Naive B cell (primary cell): ENCODE data around the gene PROC. TPM values are rescaled to one million over a fixed set of nuclear protein-coding genes. Genes with fewer than 3 reads are reported as not detected.
A peak's percentile ranks its signal among the peaks of the same experiment; 100 is the strongest.

Experiments
- ATAC-seq, 2 donors: fragments of 150-1000 bp; cut with Tn5 transposase; 2 replicates each; pipeline ENCODE4 v1.10.0; 2021; ENCODE audit warnings: low read depth in 2 of 2, mild to moderate bottlenecking in 2 of 2, moderate library complexity in 2 of 2
- DNase-seq: peaks from one replicate; pipeline ENCODE4 v3.0.0; 2022
- H3K27ac Mint-ChIP-seq, 6 donors: one replicate each; pipeline ENCODE4 v1.8.0; 2020 to 2022; ENCODE audit warnings: mild to moderate bottlenecking in 6 of 6, mixed read lengths in 6 of 6, moderate library complexity in 5 of 6, inconsistent platforms in 2 of 6
- H3K27me3 Mint-ChIP-seq, 3 donors: one replicate each; pipeline ENCODE4 v1.8.0; 2021 to 2022; ENCODE audit warnings: mixed read lengths in 3 of 3, mild to moderate bottlenecking in 1 of 3
- H3K36me3 Mint-ChIP-seq, 2 donors: one replicate each; pipeline ENCODE4 v1.8.0; 2020 to 2022; ENCODE audit warnings: mixed read lengths in 2 of 2, inconsistent platforms in 1 of 2, mild to moderate bottlenecking in 1 of 2
- H3K4me1 Mint-ChIP-seq, 3 donors: one replicate each; pipeline ENCODE4 v1.8.0; 2020 to 2022; ENCODE audit warnings: mixed read lengths in 3 of 3, inconsistent platforms in 1 of 3, mild to moderate bottlenecking in 1 of 3, moderate library complexity in 1 of 3
- H3K4me3 Mint-ChIP-seq, 8 donors: one replicate each; pipeline ENCODE4 v1.8.0; 2020 to 2022; ENCODE audit warnings: mild to moderate bottlenecking in 8 of 8, mixed read lengths in 8 of 8, moderate library complexity in 8 of 8, inconsistent platforms in 2 of 8
- H3K9me3 Mint-ChIP-seq, 7 donors: one replicate each; pipeline ENCODE4 v1.8.0; 2020 to 2022; ENCODE audit warnings: mixed read lengths in 7 of 7, mild to moderate bottlenecking in 5 of 7, inconsistent platforms in 2 of 7, moderate library complexity in 1 of 7
- polyA plus RNA-seq, 6 donors: library from polyadenylated mRNA; unstranded; fragments of 300-500 nt; fragmentation: Illumina TruSeq; gene quantifications; one replicate each; pipeline ENCODE4 v1.2.3, GENCODE V29; 2021; ENCODE audit warnings: low read depth in 6 of 6

PROC gene
- polyA plus RNA-seq, 6 donors from 2014 or later, result 0.53 TPM; not detected in 5

GRCh38 chr2:127410871-127411652 is 7.2 kb upstream of the PROC start:
- ATAC-seq, result no peak
- H3K36me3 Mint-ChIP-seq, result peaks cover 0 to 5% of the 10 kb centered on the region in 2 donors
- no peak for DNase-seq
- peak overlapping the region in 7 of 8 donors; percentile 13 to 82 (median 50) for H3K4me3 Mint-ChIP-seq
- H3K27me3 Mint-ChIP-seq, result no peaks in the 10 kb centered on the region
- peaks cover 0 to 1% (median 0%) of the 10 kb centered on the region in 7 donors for H3K9me3 Mint-ChIP-seq
- peak overlapping the region in 4 of 6 donors; percentile 44 to 93 (median 78) for H3K27ac Mint-ChIP-seq
- H3K4me1 Mint-ChIP-seq, result peaks cover 33 to 55% (median 43%) of the 10 kb centered on the region in 3 donors

DNA sequence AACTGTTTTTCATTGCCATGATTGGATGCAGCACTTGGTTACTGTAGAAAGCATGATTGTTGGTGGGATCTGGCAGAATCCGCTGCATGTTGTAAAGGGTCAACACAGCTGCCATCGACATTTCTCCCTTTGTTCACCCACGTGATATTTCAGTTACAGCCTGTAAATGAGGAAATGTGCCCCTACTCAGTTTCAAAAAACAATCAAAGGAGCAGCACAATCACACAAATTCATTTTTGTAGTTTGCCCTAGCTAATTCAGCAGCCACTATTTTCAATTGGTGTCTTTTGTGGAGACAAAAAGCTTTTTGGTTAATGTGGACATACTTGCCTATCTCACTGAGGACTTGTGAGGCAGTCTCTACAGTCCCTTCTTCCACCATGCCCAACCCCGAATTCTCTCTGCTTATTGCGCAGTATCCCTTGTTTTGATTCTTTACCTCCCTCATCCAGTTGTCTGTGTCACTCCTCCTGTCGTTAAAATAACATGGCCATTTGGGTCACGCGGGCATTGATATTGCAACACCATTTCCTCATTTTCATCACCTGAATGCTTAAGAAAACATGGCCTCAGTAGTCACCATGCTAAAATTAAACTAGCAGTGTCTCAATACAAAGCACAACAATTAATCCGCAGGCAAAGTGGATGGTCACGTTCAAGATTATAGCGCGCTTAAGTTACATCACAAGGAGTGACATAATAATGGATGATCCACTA is 6.4 kb upstream of the PROC start:
- Mint-ChIP-seq H3K27ac (peak overlapping the region in 5 of 6 donors; percentile 12 to 93 (median 67)), H3K9me3 (peaks cover 0 to 1% (median 0%) of the 10 kb centered on the region in 7 donors), H3K4me3 (peak overlapping the region; percentile 13 to 85 (median 54))

GRCh38 chr2:127413200-127413599 is 5.0 kb upstream of the PROC start:
- Mint-ChIP-seq H3K4me1 (peaks cover 43 to 59% (median 57%) of the 10 kb centered on the region in 3 donors), H3K27me3 (no peaks in the 10 kb centered on the region), H3K4me3 (peak overlapping the region in 2 of 8 donors; percentile 25 to 31), H3K36me3 (peaks cover 0 to 5% of the 10 kb centered on the region in 2 donors), H3K27ac (no peak overlapping the region), H3K9me3 (peaks cover 0 to 1% (median 0%) of the 10 kb centered on the region in 7 donors)
- no peak for DNase-seq
- no peak for ATAC-seq

More for the DNA sequence above, 6.4 kb upstream of the PROC start:
- H3K4me1 Mint-ChIP-seq, result peaks cover 41 to 59% (median 50%) of the 10 kb centered on the region in 3 donors
- DNase-seq, result no peak
- H3K36me3 Mint-ChIP-seq, result peaks cover 0 to 5% of the 10 kb centered on the region in 2 donors
- no peak for ATAC-seq
- no peaks in the 10 kb centered on the region for H3K27me3 Mint-ChIP-seq

GRCh38 chr2:127413782-127414637 is 4.2 kb upstream of the PROC start:
- peaks cover 0 to 5% of the 10 kb centered on the region in 2 donors for H3K36me3 Mint-ChIP-seq
- DNase-seq, result no peak
- H3K27me3 Mint-ChIP-seq, result no peaks in the 10 kb centered on the region
- peak overlapping the region in 5 of 6 donors; percentile 1 to 81 (median 45) for H3K27ac Mint-ChIP-seq
- H3K9me3 Mint-ChIP-seq, result peaks cover 0 to 1% (median 0%) of the 10 kb centered on the region in 7 donors
- no peak for ATAC-seq
- H3K4me3 Mint-ChIP-seq, result peak overlapping the region in 5 of 8 donors; percentile 2 to 88 (median 31)
- H3K4me1 Mint-ChIP-seq, result peaks cover 43 to 59% (median 57%) of the 10 kb centered on the region in 3 donors

- Mint-ChIP-seq H3K27me3 (no peaks in the 10 kb centered on the region), H3K4me1 (peaks cover 42 to 59% (median 57%) of the 10 kb centered on the region in 3 donors), H3K27ac (peak overlapping the region in 2 of 6 donors; percentile 45 to 81), H3K9me3 (peaks cover 0 to 1% (median 0%) of the 10 kb centered on the region in 7 donors), H3K4me3 (peak overlapping the region in 7 of 8 donors; percentile 26 to 88 (median 74)), H3K36me3 (peaks cover 0 to 5% of the 10 kb centered on the region in 2 donors)
- ATAC-seq, result no peak
- DNase-seq, result no peak
Measured at GRCh38 chr2:127414638-127415592, 3.3 kb upstream of the PROC start.

DNA sequence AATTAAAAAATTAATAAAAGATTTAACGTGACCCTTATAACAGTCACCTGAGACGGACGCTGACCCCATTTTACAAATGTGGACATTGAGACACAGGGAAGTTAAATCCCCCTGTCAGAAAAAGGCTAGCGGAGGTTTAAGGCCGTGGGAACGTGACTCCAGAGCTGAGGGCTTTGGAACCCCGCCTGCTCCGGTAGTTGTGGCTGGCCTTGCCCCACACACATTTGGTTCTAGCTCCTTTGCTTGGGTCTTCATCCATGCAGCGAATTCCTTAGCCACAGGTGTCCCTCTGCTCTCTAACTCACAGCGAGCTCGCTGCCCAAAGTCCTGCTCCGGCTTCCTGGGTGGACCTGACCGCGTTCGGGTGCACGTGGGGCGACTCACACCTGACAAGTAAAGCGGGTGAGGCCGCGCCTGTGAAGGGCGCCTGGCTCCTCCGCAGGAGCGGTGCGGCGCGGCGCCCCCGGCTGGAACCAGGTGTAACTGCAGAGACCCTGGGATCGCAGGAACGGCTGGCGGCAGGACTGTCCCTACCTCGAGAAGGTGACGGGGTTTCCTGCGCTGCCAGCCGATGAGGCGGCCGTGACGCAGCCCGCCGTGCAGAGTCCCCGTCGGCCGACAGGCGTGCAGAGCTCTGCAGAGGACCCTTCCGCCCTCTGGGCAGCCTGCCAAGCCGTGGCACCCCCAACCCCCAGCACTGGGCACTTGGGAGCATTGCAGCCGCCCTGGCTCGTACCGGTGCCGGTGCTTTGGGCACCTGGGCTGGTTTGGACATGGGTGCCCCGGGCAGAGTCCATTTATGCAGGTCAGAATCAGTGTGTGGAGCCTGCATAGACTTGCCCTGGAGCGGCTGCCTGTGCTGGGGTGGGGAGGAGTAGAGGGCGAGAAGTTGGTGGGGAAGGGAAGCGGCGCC is 2.4 kb upstream of the PROC start:
- peaks cover 37 to 54% (median 53%) of the 10 kb centered on the region in 3 donors for H3K4me1 Mint-ChIP-seq
- H3K27me3 Mint-ChIP-seq, result peaks cover 0 to under 1% (median 0%) of the 10 kb centered on the region in 3 donors
- H3K9me3 Mint-ChIP-seq, result peaks cover 0 to 1% (median 0%) of the 10 kb centered on the region in 7 donors
- peaks cover 0 to 5% of the 10 kb centered on the region in 2 donors for H3K36me3 Mint-ChIP-seq
- H3K4me3 Mint-ChIP-seq, result peak overlapping the region; percentile 78 to 92 (median 88)
- ATAC-seq (peak; percentile 89 to 91), DNase-seq (peak; percentile 77)
- H3K27ac Mint-ChIP-seq, result peak overlapping the region; percentile 70 to 91 (median 88)

- DNase-seq (no peak), ATAC-seq (no peak)
- Mint-ChIP-seq H3K36me3 (peaks cover 0 to 5% of the 10 kb centered on the region in 2 donors), H3K4me3 (peak overlapping the region; percentile 78 to 92 (median 88)), H3K4me1 (peaks cover 34 to 47% (median 47%) of the 10 kb centered on the region in 3 donors), H3K9me3 (peaks cover 0 to 1% (median 0%) of the 10 kb centered on the region in 7 donors), H3K27me3 (peaks cover 0 to 7% (median 0%) of the 10 kb centered on the region in 3 donors), H3K27ac (peak overlapping the region; percentile 47 to 90 (median 84))
Measured at GRCh38 chr2:127416506-127417001, 1.7 kb upstream of the PROC start.

DNA sequence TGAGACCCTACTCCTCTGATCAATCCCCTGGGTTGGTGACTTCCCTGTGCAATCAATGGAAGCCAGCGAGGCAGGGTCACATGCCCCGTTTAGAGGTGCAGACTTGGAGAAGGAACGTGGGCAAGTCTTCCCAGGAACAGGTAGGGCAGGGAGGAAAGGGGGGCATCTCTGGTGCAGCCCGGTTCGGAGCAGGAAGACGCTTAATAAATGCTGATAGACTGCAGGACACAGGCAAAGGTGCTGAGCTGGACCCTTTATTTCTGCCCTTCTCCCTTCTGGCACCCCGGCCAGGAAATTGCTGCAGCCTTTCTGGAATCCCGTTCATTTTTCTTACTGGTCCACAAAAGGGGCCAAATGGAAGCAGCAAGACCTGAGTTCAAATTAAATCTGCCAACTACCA is 821 bp upstream of the PROC start:
- DNase-seq (no peak), ATAC-seq (no peak)
- peaks cover 0 to 5% of the 10 kb centered on the region in 2 donors for H3K36me3 Mint-ChIP-seq
- peaks cover 29 to 43% (median 38%) of the 10 kb centered on the region in 3 donors for H3K4me1 Mint-ChIP-seq
- peak overlapping the region in 6 of 8 donors; percentile 23 to 88 (median 68) for H3K4me3 Mint-ChIP-seq
- H3K9me3 Mint-ChIP-seq, result peaks cover 0 to 1% (median 0%) of the 10 kb centered on the region in 7 donors
- peaks cover 0 to 16% (median 5%) of the 10 kb centered on the region in 3 donors for H3K27me3 Mint-ChIP-seq
- H3K27ac Mint-ChIP-seq, result peak overlapping the region in 2 of 6 donors; percentile 52 to 68

DNA sequence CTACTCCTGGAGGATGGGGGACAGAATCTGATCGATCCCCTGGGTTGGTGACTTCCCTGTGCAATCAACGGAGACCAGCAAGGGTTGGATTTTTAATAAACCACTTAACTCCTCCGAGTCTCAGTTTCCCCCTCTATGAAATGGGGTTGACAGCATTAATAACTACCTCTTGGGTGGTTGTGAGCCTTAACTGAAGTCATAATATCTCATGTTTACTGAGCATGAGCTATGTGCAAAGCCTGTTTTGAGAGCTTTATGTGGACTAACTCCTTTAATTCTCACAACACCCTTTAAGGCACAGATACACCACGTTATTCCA is 844 bp downstream of the PROC start:
- H3K4me3 Mint-ChIP-seq, result peak overlapping the region in 1 of 8 donors; percentile 43
- peak overlapping the region in 1 of 6 donors; percentile 41 for H3K27ac Mint-ChIP-seq
- H3K4me1 Mint-ChIP-seq, result peaks cover 30 to 42% (median 32%) of the 10 kb centered on the region in 3 donors
- H3K36me3 Mint-ChIP-seq, result no peaks in the 10 kb centered on the region
- ATAC-seq (no peak), DNase-seq (no peak)
- peaks cover 0 to 17% (median 5%) of the 10 kb centered on the region in 3 donors for H3K27me3 Mint-ChIP-seq
- no peaks in the 10 kb centered on the region for H3K9me3 Mint-ChIP-seq

GRCh38 chr2:127419448-127420038 is 1.3 kb downstream of the PROC start:
- Mint-ChIP-seq H3K4me1 (peaks cover 26 to 42% (median 33%) of the 10 kb centered on the region in 3 donors), H3K27ac (no peak overlapping the region), H3K4me3 (peak overlapping the region in 1 of 8 donors; percentile 43), H3K36me3 (no peaks in the 10 kb centered on the region), H3K27me3 (peaks cover 0 to 17% (median 5%) of the 10 kb centered on the region in 3 donors), H3K9me3 (no peaks in the 10 kb centered on the region)
- ATAC-seq, result no peak
- DNase-seq, result no peak
